Mesenchymal stem cell (in vitro differentiated cells and primary cell): ENCODE results near the gene OTC.

ENCODE experiments used
- DNase-seq: peaks from one replicate; pipeline ENCODE4 v3.0.0-alpha.2; 2013
- H2AFZ ChIP-seq: one replicate; pipeline ENCODE4 v1.6.1; 2013; ENCODE audit warnings: low read depth, mild to moderate bottlenecking, control low read depth, inconsistent platforms, low read length, moderate library complexity
- H2AK5ac ChIP-seq: 2 replicates; pipeline ENCODE4 v1.6.1; 2013; ENCODE audit warnings: low read length, moderate library complexity, mild to moderate bottlenecking, inconsistent platforms; ENCODE audit not compliant: severe bottlenecking
- H2BK120ac ChIP-seq: one replicate; pipeline ENCODE4 v1.6.1; 2013; ENCODE audit warnings: low read depth, mild to moderate bottlenecking, inconsistent platforms, low read length, moderate library complexity
- H2BK12ac ChIP-seq, 2 experiments: one replicate each; pipeline ENCODE4 v1.6.1; 2013; ENCODE audit warnings: inconsistent platforms in 2 of 2, low read length in 2 of 2, mild to moderate bottlenecking in 2 of 2, moderate library complexity in 2 of 2, control low read depth in 1 of 2
- H2BK15ac ChIP-seq: one replicate; pipeline ENCODE4 v1.6.1; 2013; ENCODE audit warnings: mild to moderate bottlenecking, low read depth, inconsistent platforms; ENCODE audit not compliant: poor library complexity, severe bottlenecking
- H2BK5ac ChIP-seq: 2 replicates; pipeline ENCODE4 v1.6.1; 2013; ENCODE audit warnings: low read depth, mild to moderate bottlenecking, low read length, control low read depth, inconsistent platforms; ENCODE audit not compliant: poor library complexity, severe bottlenecking
- H3K14ac ChIP-seq, 2 experiments: one replicate each; pipeline ENCODE4 v1.6.1; 2013; ENCODE audit warnings: inconsistent platforms in 2 of 2, low read length in 2 of 2, control low read depth in 1 of 2, mild to moderate bottlenecking in 1 of 2, moderate library complexity in 1 of 2
- H3K18ac ChIP-seq, 2 experiments: one replicate each; pipeline ENCODE4 v1.6.1; 2013; ENCODE audit warnings: inconsistent platforms in 2 of 2, low read length in 2 of 2, control low read depth in 1 of 2, low read depth in 1 of 2, mild to moderate bottlenecking in 1 of 2
- H3K23ac ChIP-seq, 2 experiments: one replicate each; pipeline ENCODE4 v1.6.1; 2013; ENCODE audit warnings: inconsistent platforms in 2 of 2, low read length in 2 of 2, mild to moderate bottlenecking in 2 of 2, moderate library complexity in 2 of 2, control low read depth in 1 of 2
- H3K27ac ChIP-seq: 2 replicates; pipeline ENCODE4 v1.5.1; 2013; ENCODE audit warnings: mild to moderate bottlenecking, moderate library complexity, low read length, control low read depth, inconsistent platforms; ENCODE audit not compliant: poor library complexity, severe bottlenecking
- H3K27me3 ChIP-seq, 2 experiments: 2 replicates each; pipeline versions ENCODE4 v1.6.1 to v1.7.0; 2013; ENCODE audit warnings: low read length in 2 of 2, mild to moderate bottlenecking in 2 of 2, moderate library complexity in 2 of 2, control low read depth in 1 of 2, inconsistent platforms in 1 of 2; ENCODE audit not compliant: control insufficient read depth in 1 of 2, insufficient read depth in 1 of 2
- H3K36me3 ChIP-seq, 2 experiments: 2 replicates each; pipeline versions ENCODE4 v1.6.1 to v1.7.0; 2013; ENCODE audit warnings: low read length in 2 of 2, control low read depth in 1 of 2, inconsistent platforms in 1 of 2, low read depth in 1 of 2, mild to moderate bottlenecking in 1 of 2; ENCODE audit not compliant: insufficient read depth in 2 of 2, control insufficient read depth in 1 of 2
- H3K4ac ChIP-seq, 2 experiments: one replicate each; pipeline ENCODE4 v1.6.1; 2013; ENCODE audit warnings: inconsistent platforms in 2 of 2, low read length in 2 of 2, mild to moderate bottlenecking in 2 of 2, moderate library complexity in 2 of 2, control low read depth in 1 of 2, low read depth in 1 of 2
- H3K4me1 ChIP-seq: 2 replicates; pipeline ENCODE4 v1.6.1; 2013; ENCODE audit warnings: low read depth, low read length, control low read depth; ENCODE audit not compliant: control insufficient read depth, insufficient read depth
- H3K4me2 ChIP-seq: 2 replicates; pipeline ENCODE4 v1.6.1; 2013; ENCODE audit warnings: low read length, mild to moderate bottlenecking, inconsistent platforms; ENCODE audit not compliant: poor library complexity, severe bottlenecking
- H3K4me3 ChIP-seq, 2 experiments: 2 replicates each; pipeline versions ENCODE4 v1.5.1 to v1.7.0; 2013; ENCODE audit warnings: low read length in 2 of 2, mild to moderate bottlenecking in 2 of 2, control low read depth in 1 of 2, low read depth in 1 of 2; ENCODE audit not compliant: insufficient read depth in 1 of 2
- H3K79me1 ChIP-seq: replicated peaks from 2 replicates; pipeline ENCODE4 v1.6.1; 2013; ENCODE audit warnings: mild to moderate bottlenecking, control low read depth, low read length, inconsistent platforms; ENCODE audit not compliant: poor library complexity, severe bottlenecking
- H3K9ac ChIP-seq: 2 replicates; pipeline ENCODE4 v1.7.0; 2013; ENCODE audit warnings: mild to moderate bottlenecking, low read length, moderate library complexity
- H3K9me3 ChIP-seq: 2 replicates; pipeline ENCODE4 v1.7.0; 2013; ENCODE audit warnings: mild to moderate bottlenecking, low read length; ENCODE audit not compliant: control insufficient read depth
- H4K8ac ChIP-seq: one replicate; pipeline ENCODE4 v1.6.1; 2013; ENCODE audit warnings: inconsistent platforms, mild to moderate bottlenecking, low read length, moderate library complexity
- H4K91ac ChIP-seq: one replicate; pipeline ENCODE4 v1.6.1; 2013; ENCODE audit warnings: mild to moderate bottlenecking, low read length, inconsistent platforms
- WGBS: methylation state at CpG from one replicate; pipeline ENCODE4 v1.1.7; 2013; ENCODE audit warnings: mixed read lengths; 5-methylcytosine and 5-hydroxymethylcytosine counted together

Gene OTC

DNA sequence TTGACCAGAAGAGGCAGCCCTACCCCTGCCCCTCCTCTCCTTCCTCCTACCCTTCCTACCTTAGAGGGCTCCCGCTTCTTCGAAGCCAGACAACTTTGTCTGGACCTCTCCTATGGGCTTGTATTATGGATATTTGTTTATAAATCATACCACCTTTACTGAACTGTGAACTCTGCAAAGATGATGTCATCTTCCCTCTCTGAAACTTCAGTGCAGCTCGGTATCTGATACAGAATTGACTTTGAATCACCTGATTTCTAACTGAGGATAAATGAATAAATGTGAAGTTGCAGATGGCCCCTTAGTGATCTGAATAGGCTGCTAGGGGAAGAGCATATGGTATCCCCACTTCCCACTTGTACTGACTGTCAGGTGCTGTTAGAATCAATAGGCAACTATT lies 1.1 kb upstream of the OTC start:
- Histone ChIP-seq H4K91ac (no peak overlapping the region), H3K9ac (no peak overlapping the region), H3K36me3 (no peaks in the 10 kb centered on the region), H3K79me1 (no peaks in the 10 kb centered on the region), H2AFZ (no peak overlapping the region), H3K23ac (no peak overlapping the region), H3K4me2 (no peak overlapping the region), H3K18ac (no peak overlapping the region), H3K27me3 (peaks cover 0 to 20% of the 10 kb centered on the region in 2 experiments), H2BK120ac (no peak overlapping the region), H3K4ac (no peak overlapping the region), H2BK15ac (no peak overlapping the region), H4K8ac (no peak overlapping the region), H3K27ac (no peak overlapping the region), H3K4me3 (no peak overlapping the region), H2BK12ac (no peak overlapping the region), H3K14ac (no peak overlapping the region), H3K9me3 (peaks cover 2% of the 10 kb centered on the region), H3K4me1 (no peaks in the 10 kb centered on the region), H2AK5ac (no peak overlapping the region), H2BK5ac (no peak overlapping the region)
- 89% methylated on average over 1 of the region's 3 CpGs for WGBS
- no peak for DNase-seq

DNA sequence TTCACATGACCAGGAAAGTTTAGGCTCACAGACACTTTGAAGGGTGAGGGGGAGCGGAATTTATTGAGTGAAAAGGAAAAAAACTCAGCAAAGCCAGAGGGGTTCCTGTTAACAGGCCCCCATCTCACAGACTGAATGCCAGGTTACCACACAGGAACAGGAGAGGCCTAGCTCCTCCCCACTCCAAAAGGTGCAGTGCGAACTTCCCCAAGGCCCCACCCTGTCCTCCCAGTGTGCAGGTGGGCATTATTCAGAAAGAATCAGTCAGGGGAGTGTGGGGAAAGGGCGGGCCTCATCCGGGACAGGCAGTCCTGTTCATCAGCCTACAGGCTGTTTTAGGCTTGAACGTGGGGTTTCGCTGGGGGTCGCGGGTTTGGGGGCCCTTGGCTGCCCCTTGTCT lies 4.0 kb downstream of the OTC start:
- Histone ChIP-seq H3K4me3 (no peak overlapping the region), H3K27me3 (peaks cover 0 to 16% of the 10 kb centered on the region in 2 experiments), H3K79me1 (no peaks in the 10 kb centered on the region), H3K27ac (no peak overlapping the region), H3K14ac (no peak overlapping the region), H3K23ac (no peak overlapping the region), H2AFZ (no peak overlapping the region), H2BK5ac (no peak overlapping the region), H3K18ac (no peak overlapping the region), H2BK120ac (no peak overlapping the region), H2AK5ac (no peak overlapping the region), H3K4ac (no peak overlapping the region), H4K91ac (no peak overlapping the region), H3K4me1 (no peaks in the 10 kb centered on the region), H4K8ac (no peak overlapping the region), H3K4me2 (no peak overlapping the region), H3K9me3 (no peaks in the 10 kb centered on the region), H3K9ac (no peak overlapping the region), H3K36me3 (no peaks in the 10 kb centered on the region), H2BK12ac (no peak overlapping the region), H2BK15ac (no peak overlapping the region)
- no peak for DNase-seq
- 80% methylated on average over 2 of the region's 8 CpGs for WGBS

GRCh38 chrX:38357747-38358673 lies 5.6 kb downstream of the OTC start:
- H3K4me1 ChIP-seq, result no peaks in the 10 kb centered on the region
- no peak overlapping the region for H3K23ac ChIP-seq
- 85% methylated on average over 2 of the region's 4 CpGs for WGBS
- no peak overlapping the region for H4K8ac ChIP-seq
- H3K14ac ChIP-seq, result no peak overlapping the region
- no peaks in the 10 kb centered on the region for H3K9me3 ChIP-seq
- H3K36me3 ChIP-seq, result no peaks in the 10 kb centered on the region
- no peak overlapping the region for H3K4me3 ChIP-seq
- no peak overlapping the region for H3K9ac ChIP-seq
- no peak overlapping the region for H3K27ac ChIP-seq
- H2BK12ac ChIP-seq, result no peak overlapping the region
- H2AFZ ChIP-seq, result no peak overlapping the region
- no peak overlapping the region for H3K18ac ChIP-seq
- peaks cover 0 to 6% of the 10 kb centered on the region in 2 experiments for H3K27me3 ChIP-seq
- no peak overlapping the region for H2BK15ac ChIP-seq
- no peak overlapping the region for H4K91ac ChIP-seq
- H3K4me2 ChIP-seq, result no peak overlapping the region
- H3K4ac ChIP-seq, result no peak overlapping the region
- H2BK120ac ChIP-seq, result no peak overlapping the region
- no peak for DNase-seq
- no peak overlapping the region for H2BK5ac ChIP-seq
- no peak overlapping the region for H2AK5ac ChIP-seq
- no peaks in the 10 kb centered on the region for H3K79me1 ChIP-seq

- H3K23ac ChIP-seq, result no peak overlapping the region
- H3K14ac ChIP-seq, result no peak overlapping the region
- no peak overlapping the region for H2BK12ac ChIP-seq
Measured at GRCh38 chrX:38363046-38363445, 10.6 kb downstream of the OTC start.

More at GRCh38 chrX:38363046-38363445, 10.6 kb downstream of the OTC start:
- peaks cover 0 to 10% of the 10 kb centered on the region in 2 experiments for H3K27me3 ChIP-seq
- H2BK15ac ChIP-seq, result no peak overlapping the region
- H3K27ac ChIP-seq, result no peak overlapping the region
- no peak overlapping the region for H3K4me2 ChIP-seq
- H4K8ac ChIP-seq, result no peak overlapping the region
- H2AFZ ChIP-seq, result no peak overlapping the region
- no peaks in the 10 kb centered on the region for H3K9me3 ChIP-seq
- H3K4me3 ChIP-seq, result no peak overlapping the region
- H3K36me3 ChIP-seq, result no peaks in the 10 kb centered on the region
- no peak for DNase-seq
- no peak overlapping the region for H2BK120ac ChIP-seq
- H2BK5ac ChIP-seq, result no peak overlapping the region
- H3K18ac ChIP-seq, result no peak overlapping the region
- no peak overlapping the region for H3K9ac ChIP-seq
- H3K4me1 ChIP-seq, result no peaks in the 10 kb centered on the region
- H3K79me1 ChIP-seq, result no peaks in the 10 kb centered on the region
- no peak overlapping the region for H2AK5ac ChIP-seq
- no peak overlapping the region for H4K91ac ChIP-seq
- H3K4ac ChIP-seq, result no peak overlapping the region
